Left colon (tissue), 2 donors: ENCODE results near the gene SPOCK1. TPM values are rescaled to one million over a fixed set of nuclear protein-coding genes. Genes with fewer than 3 reads are reported as not detected.

ENCODE experiments used
- ATAC-seq: fragments of 200-7000 bp; cut with Tn5 transposase; one replicate; pipeline ENCODE4 v1.9.1; 2020; ENCODE audit warnings: mild to moderate bottlenecking, moderate library complexity
- DNase-seq, 2 donors: peaks; one replicate each; pipeline ENCODE4 v3.0.0-alpha.2; 2020
- intact Hi-C, 2 donors: fragments of 100-400 bp; cut with DNase I in 1 of 2; cut with micrococcal nuclease in 1 of 2; formaldehyde crosslinking; loops; one replicate each; pipeline versions ENCODE4 v1.11.2 to v1.14.0; 2022; cut with DNase I, micrococcal nuclease
- total RNA-seq, 2 donors: library from RNA; stranded (reverse); fragmentation: NEBNext Ultra II Directional; extraction: Animal tissue kit (Norgen Biotek cat#: 25700); gene quantifications; one replicate each; pipeline ENCODE4 v1.2.1, GENCODE V29; 2021
- donor health status: DM: no; HTN: no; CAD: no.
- donor health status: DM: yes; HTN: yes; CAD: no.

The SPOCK1 gene
- total RNA-seq, 2 donors from 2014 or later: 2.3 to 11.1 TPM

GRCh38 chr5:137096149-137097103, 402.7 kb downstream of the SPOCK1 start:
- no peak for ATAC-seq
- intact Hi-C loops: no loop called here
- DNase-seq: no peak

- DNase-seq (no peak), ATAC-seq (no peak)
- intact Hi-C loops: no loop called here
These were observed 403.5 kb downstream of the SPOCK1 start for GRCh38 chr5:137095597-137095996.

GRCh38 chr5:137092831-137093230, 406.3 kb downstream of the SPOCK1 start:
- DNase-seq: no peak
- no peak for ATAC-seq
- intact Hi-C loops: no loop called here

GRCh38 chr5:137091472-137091871, 407.7 kb downstream of the SPOCK1 start:
- no peak for ATAC-seq
- intact Hi-C loops: no loop called here

GRCh38 chr5:137090721-137091120, 408.4 kb downstream of the SPOCK1 start:
- intact Hi-C loops: no loop called here

More at GRCh38 chr5:137091472-137091871, 407.7 kb downstream of the SPOCK1 start:
- DNase-seq: no peak

GRCh38 chr5:137090151-137090550, 409.0 kb downstream of the SPOCK1 start:
- ATAC-seq: no peak
- DNase-seq: no peak
- intact Hi-C loops: no loop called here

More at GRCh38 chr5:137090721-137091120, 408.4 kb downstream of the SPOCK1 start:
- DNase-seq (no peak), ATAC-seq (no peak)

- ATAC-seq (no peak), DNase-seq (no peak)
- intact Hi-C loops: no loop called here
These were observed 411.0 kb downstream of the SPOCK1 start for GRCh38 chr5:137088175-137088574.

- ATAC-seq: no peak
- DNase-seq: no peak
- intact Hi-C loops: no loop called here
These were observed 412.8 kb downstream of the SPOCK1 start for GRCh38 chr5:137086342-137086741.

- no peak for ATAC-seq
These were observed 413.9 kb downstream of the SPOCK1 start for GRCh38 chr5:137085206-137085605.

GRCh38 chr5:137084016-137084415, 415.1 kb downstream of the SPOCK1 start:
- ATAC-seq: no peak
- intact Hi-C loops: no loop called here
- no peak for DNase-seq

More at GRCh38 chr5:137085206-137085605, 413.9 kb downstream of the SPOCK1 start:
- intact Hi-C loops: no loop called here
- DNase-seq: no peak

- DNase-seq (no peak), ATAC-seq (no peak)
- intact Hi-C loops: no loop called here
These were observed 416.2 kb downstream of the SPOCK1 start for GRCh38 chr5:137082951-137083350.

- ATAC-seq (no peak), DNase-seq (no peak)
These were observed 420.9 kb downstream of the SPOCK1 start for GRCh38 chr5:137078171-137078665.

GRCh38 chr5:137075163-137075970, 423.8 kb downstream of the SPOCK1 start:
- ATAC-seq (peak; percentile 100), DNase-seq (peak; percentile 51 to 73)
- intact Hi-C loops: no loop called here

More at GRCh38 chr5:137078171-137078665, 420.9 kb downstream of the SPOCK1 start:
- intact Hi-C loops: no loop called here

- intact Hi-C loops: no loop called here
- ATAC-seq (no peak), DNase-seq (no peak)
These were observed 425.9 kb downstream of the SPOCK1 start for GRCh38 chr5:137073189-137073588.

GRCh38 chr5:137072361-137073115, 426.6 kb downstream of the SPOCK1 start:
- intact Hi-C loops: no loop called here
- no peak for DNase-seq
- no peak for ATAC-seq

GRCh38 chr5:137071931-137072330, 427.2 kb downstream of the SPOCK1 start:
- ATAC-seq: no peak
- intact Hi-C loops: no loop called here

GRCh38 chr5:137071526-137071925, 427.6 kb downstream of the SPOCK1 start:
- intact Hi-C loops: no loop called here
- DNase-seq (no peak), ATAC-seq (no peak)

More at GRCh38 chr5:137071931-137072330, 427.2 kb downstream of the SPOCK1 start:
- DNase-seq: no peak

- DNase-seq (no peak), ATAC-seq (no peak)
- intact Hi-C loops: no loop called here
These were observed 428.6 kb downstream of the SPOCK1 start for GRCh38 chr5:137070521-137070920.

GRCh38 chr5:137069358-137069757, 429.8 kb downstream of the SPOCK1 start:
- ATAC-seq: no peak
- intact Hi-C loops: no loop called here
- no peak for DNase-seq
